ENCODE results near the gene KCNJ18. TPM values are rescaled to one million over a fixed set of nuclear protein-coding genes. Genes with fewer than 3 reads are reported as not detected.
A peak's percentile ranks its signal among the peaks of the same experiment; 100 is the strongest.
"Not testable (repeated sequence)": the region's sequence is repeated elsewhere in the genome, so short reads cannot be mapped to it uniquely, and the experiment has no call there.

The KCNJ18 gene
- total and polyA plus RNA-seq, 7 experiments from 2014 or later, result not detected

DNA sequence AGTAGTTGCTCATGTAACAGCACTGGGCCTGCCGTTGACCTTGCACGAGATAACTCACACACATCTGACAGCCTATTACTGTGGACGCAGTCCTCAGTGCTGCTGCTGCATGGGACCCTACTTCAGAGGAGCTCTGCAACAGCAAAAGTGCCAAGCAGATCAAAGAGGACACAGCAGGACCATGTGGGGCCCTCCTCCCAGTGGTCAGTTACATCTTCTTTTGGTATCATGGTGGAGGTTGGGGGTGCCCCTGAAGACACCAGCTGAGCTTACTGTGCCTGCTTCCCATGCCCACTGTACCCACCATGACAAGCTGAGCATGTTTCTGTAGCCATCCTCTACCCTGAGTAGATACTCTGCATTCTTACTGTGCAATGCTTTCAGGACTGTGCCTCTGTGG, 41.6 kb downstream of the KCNJ18 start:
- intact Hi-C loops (cut with micrococcal nuclease); H3K4me1 ChIP-seq (ENCODE audit: control insufficient read depth in 2 of 2, insufficient read depth in 2 of 2, low read length in 2 of 2); ATAC-seq; H3K27ac ChIP-seq (ENCODE audit: low read depth, low read length); H3K9me3 Mint-ChIP-seq; H3K9me3 ChIP-seq (ENCODE audit: control insufficient read depth in 2 of 3, low read length in 3 of 3); CTCF ChIA-PET; H3K36me3 Mint-ChIP-seq; H3K4me3 ChIP-seq (ENCODE audit: low read length); H3K4me1 Mint-ChIP-seq; H3K36me3 ChIP-seq (ENCODE audit: control insufficient read depth in 2 of 3, insufficient read depth in 3 of 3, low read length in 3 of 3); POLR2A ChIA-PET; H3K27ac Mint-ChIP-seq; H3K27me3 ChIP-seq (ENCODE audit: control insufficient read depth in 2 of 2, insufficient read depth in 2 of 2, low read length in 2 of 2); H3K4me3 Mint-ChIP-seq; DNase-seq: not testable (repeated sequence)
- H3K27me3 Mint-ChIP-seq, result peaks cover 0 to 19% (median 1%) of the 10 kb centered on the region in 5 donors

DNA sequence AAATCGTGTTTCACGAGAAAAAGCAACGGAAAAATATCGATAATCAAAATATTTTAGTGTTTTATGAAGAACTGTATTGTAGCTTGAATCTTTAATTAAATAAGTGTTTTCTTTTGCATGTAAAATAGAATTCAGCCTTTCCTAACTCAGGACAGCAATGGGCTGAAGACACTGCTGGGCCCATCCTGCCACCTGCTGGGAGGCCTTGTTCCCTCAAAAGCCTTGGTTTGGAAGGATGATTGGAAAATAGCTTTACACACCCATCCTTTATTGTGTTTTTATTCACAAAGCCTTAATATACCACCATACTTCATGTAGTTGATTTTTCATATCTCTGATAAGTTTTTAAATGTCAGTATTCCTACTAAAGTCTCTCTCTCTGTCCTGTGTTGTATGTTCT, 43.5 kb downstream of the KCNJ18 start:
- H3K4me1 Mint-ChIP-seq; CTCF ChIA-PET; H3K27me3 ChIP-seq (ENCODE audit: control insufficient read depth in 2 of 2, insufficient read depth in 2 of 2, low read length in 2 of 2); H3K27ac Mint-ChIP-seq; intact Hi-C loops (cut with micrococcal nuclease); H3K36me3 ChIP-seq (ENCODE audit: control insufficient read depth in 2 of 3, insufficient read depth in 3 of 3, low read length in 3 of 3); H3K9me3 Mint-ChIP-seq; H3K4me3 Mint-ChIP-seq; H3K9me3 ChIP-seq (ENCODE audit: control insufficient read depth in 2 of 3, low read length in 3 of 3); H3K4me1 ChIP-seq (ENCODE audit: control insufficient read depth in 2 of 2, insufficient read depth in 2 of 2, low read length in 2 of 2); DNase-seq; H3K36me3 Mint-ChIP-seq; H3K27ac ChIP-seq (ENCODE audit: low read depth, low read length); ATAC-seq; POLR2A ChIA-PET; H3K4me3 ChIP-seq (ENCODE audit: low read length): not testable (repeated sequence)
- H3K27me3 Mint-ChIP-seq, result peaks cover 0 to 19% (median 0%) of the 10 kb centered on the region in 5 donors

DNA sequence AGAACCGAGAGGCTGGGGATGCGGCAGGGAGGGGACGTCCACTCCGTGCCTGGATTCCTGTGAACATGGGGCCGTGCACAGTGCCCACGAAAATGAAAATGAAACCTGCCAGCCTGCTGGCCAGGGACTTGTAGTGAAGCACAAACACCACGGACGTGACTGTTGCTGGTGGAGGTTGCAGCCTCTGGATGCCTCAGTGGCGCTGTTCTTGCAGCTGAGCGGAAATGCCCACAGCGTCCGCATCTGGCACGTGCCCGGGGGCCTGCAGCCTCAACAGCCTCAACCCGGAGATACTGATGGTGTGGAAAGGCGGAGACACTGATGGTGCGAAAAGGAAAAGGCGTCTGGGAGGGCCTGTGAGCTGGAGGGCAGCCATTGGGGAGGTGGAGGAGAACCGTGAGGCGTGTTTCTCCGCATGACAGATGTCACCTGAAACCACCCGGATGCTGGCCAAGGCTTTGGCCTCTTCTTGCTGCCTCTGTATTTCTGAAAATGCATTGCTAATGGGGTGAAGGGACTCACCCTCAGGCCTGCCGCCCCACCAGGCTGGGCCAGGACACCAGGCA, 44.8 kb downstream of the KCNJ18 start:
- ATAC-seq, result not testable (repeated sequence)

DNA sequence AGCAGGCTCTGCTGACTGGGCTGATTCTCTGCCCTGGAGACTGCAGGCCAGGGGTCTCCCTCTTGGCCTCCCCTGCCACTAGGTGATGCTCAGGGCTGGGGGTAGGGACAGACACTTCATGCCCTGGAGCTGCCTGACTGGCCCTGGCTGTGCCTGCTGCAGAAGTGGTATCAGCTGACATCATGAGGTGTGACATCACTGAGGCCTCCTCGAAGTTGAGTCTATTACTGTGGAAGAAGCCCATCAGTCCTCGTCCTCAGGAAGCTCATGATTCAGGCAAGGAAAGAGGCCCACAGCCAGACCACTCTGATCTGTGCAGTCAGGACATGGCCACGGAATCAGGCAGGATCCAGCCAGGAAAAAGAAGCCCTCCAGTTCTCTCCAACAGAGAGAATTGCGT, 45.9 kb downstream of the KCNJ18 start:
- H3K27ac ChIP-seq (ENCODE audit: low read depth, low read length); H3K9me3 Mint-ChIP-seq: not testable (repeated sequence)

More for the DNA sequence above, 44.8 kb downstream of the KCNJ18 start:
- H3K27ac ChIP-seq (ENCODE audit: low read depth, low read length); H3K4me3 ChIP-seq (ENCODE audit: low read length); H3K36me3 ChIP-seq (ENCODE audit: control insufficient read depth in 2 of 3, insufficient read depth in 3 of 3, low read length in 3 of 3); H3K4me1 Mint-ChIP-seq; H3K9me3 ChIP-seq (ENCODE audit: control insufficient read depth in 2 of 3, low read length in 3 of 3); H3K4me3 Mint-ChIP-seq; H3K36me3 Mint-ChIP-seq; H3K9me3 Mint-ChIP-seq; intact Hi-C loops (cut with micrococcal nuclease); H3K27me3 ChIP-seq (ENCODE audit: control insufficient read depth in 2 of 2, insufficient read depth in 2 of 2, low read length in 2 of 2); H3K4me1 ChIP-seq (ENCODE audit: control insufficient read depth in 2 of 2, insufficient read depth in 2 of 2, low read length in 2 of 2); H3K27ac Mint-ChIP-seq; DNase-seq; POLR2A ChIA-PET: not testable (repeated sequence)
- CTCF ChIA-PET, result interaction anchor here (0.6 kb wide), 1 partner anchor 582 kb away, joined by 6 read pairs; no protein-coding TSS in a partner anchor
- H3K27me3 Mint-ChIP-seq, result peaks cover 0 to 19% (median 0%) of the 10 kb centered on the region in 5 donors

DNA sequence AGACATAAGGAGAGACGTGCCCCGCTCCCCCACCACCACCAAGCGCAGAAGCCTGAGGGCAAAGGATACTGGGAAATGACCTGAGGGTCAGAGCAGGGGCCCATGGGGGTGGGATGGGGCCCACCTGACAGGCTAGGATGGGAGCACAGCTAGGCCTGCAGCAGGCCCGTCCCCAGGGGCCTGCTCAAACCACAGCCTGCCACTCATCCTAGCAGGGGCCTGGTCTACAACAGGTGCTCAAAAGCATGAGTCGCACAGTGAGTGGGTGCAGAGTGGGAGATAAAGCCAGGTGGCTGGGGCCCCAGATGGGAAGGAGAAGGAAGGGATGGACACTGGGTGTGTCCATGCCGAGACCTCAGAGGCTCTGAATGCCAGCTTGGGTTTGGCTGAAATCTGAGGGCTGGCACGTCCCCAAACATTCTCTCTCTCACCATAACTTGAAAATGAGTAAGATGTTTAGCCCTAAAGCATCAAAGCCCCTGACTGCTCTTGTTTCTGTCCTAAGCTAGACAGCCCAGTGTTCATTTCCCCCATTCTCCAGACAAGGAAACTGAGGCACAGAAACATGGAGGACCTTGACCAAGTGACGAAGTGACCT, 46.7 kb downstream of the KCNJ18 start:
- H3K4me3 ChIP-seq (ENCODE audit: low read length); POLR2A ChIA-PET; intact Hi-C loops (cut with micrococcal nuclease); H3K27ac Mint-ChIP-seq; H3K4me1 Mint-ChIP-seq; H3K27ac ChIP-seq (ENCODE audit: low read depth, low read length); H3K4me3 Mint-ChIP-seq; H3K4me1 ChIP-seq (ENCODE audit: control insufficient read depth in 2 of 2, insufficient read depth in 2 of 2, low read length in 2 of 2); H3K36me3 ChIP-seq (ENCODE audit: control insufficient read depth in 2 of 3, insufficient read depth in 3 of 3, low read length in 3 of 3); CTCF ChIA-PET; H3K36me3 Mint-ChIP-seq; H3K9me3 Mint-ChIP-seq; ATAC-seq; H3K9me3 ChIP-seq (ENCODE audit: control insufficient read depth in 2 of 3, low read length in 3 of 3); H3K27me3 ChIP-seq (ENCODE audit: control insufficient read depth in 2 of 2, insufficient read depth in 2 of 2, low read length in 2 of 2); DNase-seq: not testable (repeated sequence)
- H3K27me3 Mint-ChIP-seq, result peaks cover 0 to 17% (median 0%) of the 10 kb centered on the region in 5 donors

More for the DNA sequence above, 45.9 kb downstream of the KCNJ18 start:
- H3K4me1 Mint-ChIP-seq; H3K4me3 ChIP-seq (ENCODE audit: low read length); H3K4me1 ChIP-seq (ENCODE audit: control insufficient read depth in 2 of 2, insufficient read depth in 2 of 2, low read length in 2 of 2); H3K36me3 ChIP-seq (ENCODE audit: control insufficient read depth in 2 of 3, insufficient read depth in 3 of 3, low read length in 3 of 3); DNase-seq; H3K36me3 Mint-ChIP-seq; CTCF ChIA-PET; H3K27ac Mint-ChIP-seq; intact Hi-C loops (cut with micrococcal nuclease); POLR2A ChIA-PET; H3K27me3 ChIP-seq (ENCODE audit: control insufficient read depth in 2 of 2, insufficient read depth in 2 of 2, low read length in 2 of 2); H3K4me3 Mint-ChIP-seq; H3K9me3 ChIP-seq (ENCODE audit: control insufficient read depth in 2 of 3, low read length in 3 of 3): not testable (repeated sequence)
- peak; percentile 22 for ATAC-seq
- H3K27me3 Mint-ChIP-seq, result peaks cover 0 to 19% (median 0%) of the 10 kb centered on the region in 5 donors

DNA sequence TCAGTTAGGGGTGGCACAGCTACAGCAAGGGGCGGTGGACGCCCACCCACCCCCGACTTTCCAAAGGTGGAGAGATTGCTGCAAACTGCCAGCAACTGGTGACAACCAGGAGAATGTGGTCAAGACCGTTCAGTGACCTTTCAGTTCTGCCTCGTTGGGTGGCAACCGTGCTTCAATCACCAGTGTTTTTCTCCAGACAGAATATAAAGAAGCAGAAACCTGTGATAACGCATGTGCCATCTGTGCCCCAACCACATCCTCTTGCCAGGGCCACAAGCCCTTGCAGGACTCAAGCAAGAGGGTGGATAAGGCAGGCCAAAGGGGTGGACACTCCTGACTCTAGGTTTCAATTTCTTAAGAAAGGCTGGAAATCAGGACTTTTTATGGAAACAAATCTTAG, 47.2 kb downstream of the KCNJ18 start:
- H3K27ac Mint-ChIP-seq; H3K36me3 Mint-ChIP-seq; DNase-seq; CTCF ChIA-PET; H3K27ac ChIP-seq (ENCODE audit: low read depth, low read length); intact Hi-C loops (cut with micrococcal nuclease); H3K36me3 ChIP-seq (ENCODE audit: control insufficient read depth in 2 of 3, insufficient read depth in 3 of 3, low read length in 3 of 3); H3K4me1 ChIP-seq (ENCODE audit: control insufficient read depth in 2 of 2, insufficient read depth in 2 of 2, low read length in 2 of 2); POLR2A ChIA-PET; H3K4me3 Mint-ChIP-seq; H3K9me3 Mint-ChIP-seq; H3K27me3 ChIP-seq (ENCODE audit: control insufficient read depth in 2 of 2, insufficient read depth in 2 of 2, low read length in 2 of 2); H3K4me3 ChIP-seq (ENCODE audit: low read length); H3K4me1 Mint-ChIP-seq; H3K9me3 ChIP-seq (ENCODE audit: control insufficient read depth in 2 of 3, low read length in 3 of 3): not testable (repeated sequence)
- ATAC-seq, result peak; percentile 50
- H3K27me3 Mint-ChIP-seq, result peaks cover 0 to 12% (median 0%) of the 10 kb centered on the region in 5 donors

DNA sequence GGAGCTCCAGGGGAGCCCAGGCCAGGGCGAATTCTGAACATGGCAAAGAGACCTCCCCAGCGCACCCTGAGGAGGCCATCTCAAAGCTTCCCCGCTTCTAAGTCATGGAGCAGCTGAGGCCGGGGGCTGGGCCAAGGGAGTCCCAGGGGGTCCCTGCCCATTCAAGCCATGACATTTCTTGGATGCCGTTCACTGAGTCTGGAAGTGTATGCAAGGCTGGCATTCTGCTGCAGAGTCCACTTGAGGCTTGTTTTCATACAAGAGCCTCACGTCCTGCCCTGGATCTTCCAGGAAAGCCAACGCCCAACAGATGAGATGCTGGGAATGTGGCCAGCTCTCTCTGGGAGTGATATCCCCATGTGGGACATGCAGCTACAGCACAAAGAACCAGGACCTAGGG, 48.5 kb downstream of the KCNJ18 start:
- H3K27ac ChIP-seq (ENCODE audit: low read depth, low read length); H3K27ac Mint-ChIP-seq; H3K36me3 Mint-ChIP-seq; H3K4me1 ChIP-seq (ENCODE audit: control insufficient read depth in 2 of 2, insufficient read depth in 2 of 2, low read length in 2 of 2); intact Hi-C loops (cut with micrococcal nuclease); H3K27me3 ChIP-seq (ENCODE audit: control insufficient read depth in 2 of 2, insufficient read depth in 2 of 2, low read length in 2 of 2); H3K9me3 Mint-ChIP-seq; H3K9me3 ChIP-seq (ENCODE audit: control insufficient read depth in 2 of 3, low read length in 3 of 3); H3K4me3 Mint-ChIP-seq; DNase-seq; ATAC-seq; POLR2A ChIA-PET; H3K4me3 ChIP-seq (ENCODE audit: low read length); H3K27me3 Mint-ChIP-seq; H3K4me1 Mint-ChIP-seq; CTCF ChIA-PET; H3K36me3 ChIP-seq (ENCODE audit: control insufficient read depth in 2 of 3, insufficient read depth in 3 of 3, low read length in 3 of 3): not testable (repeated sequence)

Measured in naive thymus-derived CD4-positive, alpha-beta T cell (primary cell).